Caco-2 (cell line): Measurements from ENCODE around the gene KAT7. TPM values are rescaled to one million over a fixed set of nuclear protein-coding genes. Genes with fewer than 3 reads are reported as not detected.

Experiments used
- BruUV-seq: library from RNA; stranded (reverse); fragments of 400-500 nt; replicated peaks from 2 replicates; lab custom pipeline; 2021; lab: Mats Ljungman, UMichigan
- CTCF ChIA-PET: fragments of 300-600 bp; sonication (Branson Sonifier 250); formaldehyde crosslinking; loops from one replicate; lab custom pipeline; 2022; ENCODE audit warnings: antibody characterized with exemption; lab: Charles Lee
- POLR2A ChIA-PET: fragments of 300-600 bp; sonication (Branson Sonifier 250); formaldehyde crosslinking; loops from one replicate; lab custom pipeline; 2022; ENCODE audit warnings: antibody characterized with exemption; lab: Charles Lee
- DNase-seq, 2 experiments: peaks; one replicate each; pipeline versions ENCODE4 v3.0.0 to v3.0.0-alpha.2; 2020 to 2022
- H3K27me3 ChIP-seq: replicated peaks from 2 replicates; pipeline ENCODE4 v1.6.0; 2011; ENCODE audit warnings: low read length; ENCODE audit not compliant: control insufficient read depth, insufficient read depth
- H3K36me3 ChIP-seq: 2 replicates; pipeline ENCODE4 v1.5.1; 2011; ENCODE audit warnings: low read length; ENCODE audit not compliant: control insufficient read depth, insufficient read depth
- H3K4me1 ChIP-seq: fragments of 250-450 bp; sonication (Bioruptor Pico); 2 replicates; pipeline ENCODE4 v1.5.1; 2020; ENCODE audit warnings: mild to moderate bottlenecking
- H3K4me3 ChIP-seq: 2 replicates; pipeline ENCODE4 v1.5.1; 2011; ENCODE audit warnings: low read depth, mild to moderate bottlenecking, control low read depth, low read length
- H3K9me3 ChIP-seq: fragments of 250-450 bp; sonication (Bioruptor Pico); 2 replicates; pipeline ENCODE4 v1.5.1; 2020; ENCODE audit warnings: mild to moderate bottlenecking, moderate library complexity
- H3K27ac Mint-ChIP-seq: one replicate; pipeline ENCODE4 v1.8.0; 2022; ENCODE audit warnings: mixed read lengths; ENCODE audit not compliant: unreplicated experiment
- H3K27me3 Mint-ChIP-seq: one replicate; pipeline ENCODE4 v1.8.0; 2022; ENCODE audit warnings: mixed read lengths; ENCODE audit not compliant: insufficient read depth, unreplicated experiment
- H3K36me3 Mint-ChIP-seq: one replicate; pipeline ENCODE4 v1.8.0; 2022; ENCODE audit warnings: mild to moderate bottlenecking, mixed read lengths; ENCODE audit not compliant: insufficient read depth, unreplicated experiment
- H3K4me1 Mint-ChIP-seq: one replicate; pipeline ENCODE4 v1.8.0; 2022; ENCODE audit warnings: low read depth, mixed read lengths; ENCODE audit not compliant: unreplicated experiment
- H3K4me3 Mint-ChIP-seq: one replicate; pipeline ENCODE4 v1.8.0; 2022; ENCODE audit warnings: mild to moderate bottlenecking, moderate library complexity, mixed read lengths; ENCODE audit not compliant: unreplicated experiment
- H3K9me3 Mint-ChIP-seq: one replicate; pipeline ENCODE4 v1.8.0; 2022; ENCODE audit warnings: mixed read lengths; ENCODE audit not compliant: unreplicated experiment
- CTCF ChIP-seq, 2 experiments: fragments of 200-600 bp in 1 of 2; IDR thresholded peaks; 1 replicate in 1 of 2; 2 replicates in 1 of 2; pipeline versions ENCODE4 v1.5.1 to v1.8.0; 2011 to 2022; ENCODE audit warnings: antibody characterized with exemption in 1 of 2, control low read depth in 1 of 2, inconsistent platforms in 1 of 2, low read depth in 1 of 2, low read length in 1 of 2, mild to moderate bottlenecking in 1 of 2, moderate library complexity in 1 of 2; ENCODE audit not compliant: insufficient read depth in 1 of 2, severe bottlenecking in 1 of 2, unreplicated experiment in 1 of 2
- intact Hi-C: fragments of 100-400 bp; cut with micrococcal nuclease; formaldehyde crosslinking; loops from one replicate; pipeline ENCODE4 v1.10.0; 2022; ENCODE audit not compliant: unreplicated experiment
- total RNA-seq: library from RNA; stranded (reverse); gene quantifications from 2 replicates; pipeline ENCODE4 v1.2.3, GENCODE V29; 2022

Gene KAT7
- total RNA-seq, 1 experiment from 2014 or later: 137 TPM

GRCh38 chr17:49776551-49777300, 11.8 kb upstream of the KAT7 start:
- no peaks in the 10 kb centered on the region for H3K36me3 Mint-ChIP-seq
- H3K4me3 Mint-ChIP-seq: no peak overlapping the region
- ChIA-PET CTCF (interaction anchor here (0.7 to 3.5 kb wide), 6 partner anchors 13 to 209 kb away, joined by 3 to 16 read pairs (median 8); partner anchors contain the start of genes FAM117A and SLC35B1), POLR2A (interaction anchor here (1.2 to 1.5 kb wide), 2 partner anchors 11 to 13 kb away, joined by 5 to 11 read pairs; partner anchors contain the start of gene FAM117A)
- H3K27me3 ChIP-seq: no peaks in the 10 kb centered on the region
- no TSS peak for BruUV-seq
- H3K9me3 ChIP-seq: no peaks in the 10 kb centered on the region
- H3K27me3 Mint-ChIP-seq: peaks cover 14% of the 10 kb centered on the region
- no peak overlapping the region for H3K27ac Mint-ChIP-seq
- H3K4me1 ChIP-seq: peaks cover 4% of the 10 kb centered on the region; the same call in 1 of the 2 replicates
- H3K4me3 ChIP-seq: no peak overlapping the region
- H3K4me1 Mint-ChIP-seq: no peaks in the 10 kb centered on the region
- no peak for TF ChIP-seq CTCF (IDR thresholded peaks at IDR 0.05; ENCODE audit: insufficient read depth in 1 of 2, low read depth in 1 of 2, low read length in 1 of 2, severe bottlenecking in 1 of 2, unreplicated experiment in 1 of 2)
- intact Hi-C loops: no loop called here
- no peaks in the 10 kb centered on the region for H3K9me3 Mint-ChIP-seq
- DNase-seq: no peak
- H3K36me3 ChIP-seq: no peaks in the 10 kb centered on the region

- H3K4me1 Mint-ChIP-seq: no peaks in the 10 kb centered on the region
- intact Hi-C loops: no loop called here
Observed at GRCh38 chr17:49777563-49777962, 10.9 kb upstream of the KAT7 start.

More at GRCh38 chr17:49777563-49777962, 10.9 kb upstream of the KAT7 start:
- ChIA-PET POLR2A (interaction anchor here (1.2 to 1.5 kb wide), 2 partner anchors 10 to 14 kb away, joined by 5 to 11 read pairs; partner anchors contain the start of gene FAM117A), CTCF (interaction anchor here (1.5 to 3.5 kb wide), 3 partner anchors 14 to 210 kb away, joined by 5 to 16 read pairs (median 8); partner anchors contain the start of gene FAM117A)
- Histone ChIP-seq H3K4me1 (peaks cover 4% of the 10 kb centered on the region; the same call in 1 of the 2 replicates), H3K36me3 (no peaks in the 10 kb centered on the region), H3K27me3 (no peaks in the 10 kb centered on the region), H3K4me3 (no peak overlapping the region), H3K9me3 (no peaks in the 10 kb centered on the region)
- no TSS peak for BruUV-seq
- no peak for TF ChIP-seq CTCF (IDR thresholded peaks at IDR 0.05; ENCODE audit: insufficient read depth in 1 of 2, low read depth in 1 of 2, low read length in 1 of 2, severe bottlenecking in 1 of 2, unreplicated experiment in 1 of 2)
- Mint-ChIP-seq H3K4me3 (no peak overlapping the region), H3K27me3 (peaks cover 14% of the 10 kb centered on the region), H3K36me3 (no peaks in the 10 kb centered on the region), H3K9me3 (no peaks in the 10 kb centered on the region), H3K27ac (no peak overlapping the region)
- no peak for DNase-seq
